Tibial nerve (tissue), 4 donors: Measurements from ENCODE around the gene RRM2. TPM values are rescaled to one million over a fixed set of nuclear protein-coding genes. Genes with fewer than 3 reads are reported as not detected.

Source experiments
- DNase-seq, 2 donors: peaks; one replicate each; pipeline ENCODE4 v3.0.0-alpha.2; 2019; ENCODE audit warnings: low spot score in 2 of 2
- H3K27ac ChIP-seq, 4 donors: fragments of 200-600 bp; sonication (generic) in 3 of 4; one replicate each; pipeline ENCODE4 v1.5.1; 2017 to 2019; ENCODE audit warnings: mild to moderate bottlenecking in 1 of 4
- H3K27me3 ChIP-seq, 2 donors: fragments of 200-600 bp; sonication (generic) in 1 of 2; one replicate each; pipeline versions ENCODE4 v1.5.1 to v1.6.0; 2017 to 2019
- H3K36me3 ChIP-seq, 3 donors: fragments of 200-600 bp; sonication (generic); one replicate each; pipeline ENCODE4 v1.5.1; 2018 to 2019
- H3K4me1 ChIP-seq, 4 donors: fragments of 200-600 bp; sonication (generic) in 3 of 4; one replicate each; pipeline ENCODE4 v1.5.1; 2017 to 2019
- H3K4me3 ChIP-seq, 4 donors: fragments of 200-600 bp; sonication (generic) in 3 of 4; one replicate each; pipeline ENCODE4 v1.5.1; 2017 to 2019; ENCODE audit warnings: mild to moderate bottlenecking in 1 of 4, moderate library complexity in 1 of 4
- H3K9me3 ChIP-seq, 4 donors: fragments of 200-600 bp; sonication (generic) in 3 of 4; one replicate each; pipeline ENCODE4 v1.5.1; 2017 to 2019
- CTCF ChIP-seq, 5 experiments: fragments of 200-600 bp in 3 of 5; fragments of 450-650 bp in 2 of 5; sonication (generic) in 3 of 5; IDR thresholded peaks; one replicate each; pipeline ENCODE4 v1.5.1; 2016 to 2019; ENCODE audit warnings: antibody characterized with exemption in 5 of 5, mild to moderate bottlenecking in 3 of 5, moderate library complexity in 2 of 5
- EP300 ChIP-seq, 2 donors: sonication (generic); formaldehyde crosslinking; IDR thresholded peaks; one replicate each; pipeline ENCODE4 v1.6.1; 2017; ENCODE audit warnings: antibody characterized with exemption in 2 of 2, mild to moderate bottlenecking in 1 of 2
- POLR2A ChIP-seq, 2 donors: fragments of 450-650 bp; IDR thresholded peaks; one replicate each; pipeline ENCODE4 v1.6.1; 2017; ENCODE audit warnings: antibody characterized with exemption in 2 of 2, mild to moderate bottlenecking in 2 of 2, moderate library complexity in 2 of 2
- WGBS, 2 donors: methylation state at CpG; one replicate each; pipeline ENCODE4 v1.1.5; 2018; 5-methylcytosine and 5-hydroxymethylcytosine counted together
- total RNA-seq, 4 donors: library from RNA; depleted of rRNA; stranded (reverse); fragments of >200 nt; gene quantifications; one replicate each; pipeline ENCODE4 v1.1.0, GENCODE V29; 2016

RRM2 gene
- total RNA-seq, 4 donors from 2014 or later, result 0.59 to 0.60 TPM; not detected in 2

DNA sequence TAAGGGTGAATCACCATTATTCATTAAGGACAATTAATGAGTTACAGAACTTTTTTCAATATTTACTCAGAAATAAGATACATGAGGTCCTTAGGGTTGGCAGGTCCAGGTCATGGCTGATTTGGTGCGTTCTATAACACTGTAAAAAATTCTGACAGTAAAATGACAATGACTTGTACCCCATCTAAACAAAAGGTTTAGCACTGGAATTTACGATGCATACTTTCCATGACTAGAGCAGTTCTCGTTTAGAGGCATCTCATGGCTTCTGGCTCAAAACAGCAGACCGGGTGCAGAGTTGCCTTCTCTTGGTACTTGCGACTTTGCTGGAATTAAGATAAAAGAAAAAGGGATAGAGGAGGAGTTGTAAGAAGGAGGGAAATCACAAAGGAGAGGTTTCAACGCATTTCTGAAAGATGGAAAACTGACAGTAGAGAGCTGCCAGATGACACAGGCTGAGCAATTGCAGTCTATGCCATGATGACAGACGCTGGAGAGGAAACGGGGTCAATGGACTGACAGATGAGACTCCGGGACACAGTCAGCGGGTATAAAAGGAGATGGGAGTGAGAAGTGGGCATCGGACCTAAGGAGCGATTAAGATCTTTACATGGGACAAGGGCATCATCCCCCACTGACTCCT, 38.2 kb upstream of the RRM2 start:
- Histone ChIP-seq H3K36me3 (no peaks in the 10 kb centered on the region), H3K4me1 (peaks cover 0 to 13% (median 4%) of the 10 kb centered on the region in 4 donors), H3K27me3 (peaks cover 0 to 39% of the 10 kb centered on the region in 2 donors), H3K4me3 (no peak overlapping the region), H3K27ac (no peak overlapping the region), H3K9me3 (no peaks in the 10 kb centered on the region)
- TF ChIP-seq CTCF (IDR thresholded peaks at IDR 0.05), result no peak
- TF ChIP-seq EP300 (IDR thresholded peaks at IDR 0.05), result no peak
- TF ChIP-seq POLR2A (IDR thresholded peaks at IDR 0.05), result no peak
- WGBS, 2 donors, result 68 to 70% methylated on average over 12 of the region's 12 CpGs
- no peak for DNase-seq

GRCh38 chr2:10085043-10085667, 37.4 kb upstream of the RRM2 start:
- Histone ChIP-seq H3K9me3 (no peaks in the 10 kb centered on the region), H3K36me3 (no peaks in the 10 kb centered on the region), H3K27me3 (peaks cover 0 to 39% of the 10 kb centered on the region in 2 donors), H3K4me3 (no peak overlapping the region), H3K27ac (no peak overlapping the region), H3K4me1 (peaks cover 0 to 10% (median 4%) of the 10 kb centered on the region in 4 donors)
- no peak for DNase-seq
- no peak for TF ChIP-seq EP300 (IDR thresholded peaks at IDR 0.05)
- TF ChIP-seq POLR2A (IDR thresholded peaks at IDR 0.05), result no peak
- TF ChIP-seq CTCF (IDR thresholded peaks at IDR 0.05), result no peak
- 63 to 70% methylated on average over 6 of the region's 6 CpGs for WGBS, 2 donors

- no peak for DNase-seq
- Histone ChIP-seq H3K4me1 (peaks cover 0 to 5% (median 2%) of the 10 kb centered on the region in 4 donors), H3K36me3 (no peaks in the 10 kb centered on the region), H3K27ac (no peak overlapping the region), H3K9me3 (no peaks in the 10 kb centered on the region), H3K4me3 (no peak overlapping the region), H3K27me3 (peaks cover 0 to 35% of the 10 kb centered on the region in 2 donors)
- WGBS, 2 donors, result 86% methylated on average over 11 of the region's 11 CpGs
- TF ChIP-seq POLR2A (IDR thresholded peaks at IDR 0.05), result no peak
- TF ChIP-seq CTCF (IDR thresholded peaks at IDR 0.05), result no peak
- no peak for TF ChIP-seq EP300 (IDR thresholded peaks at IDR 0.05)
These were observed 36.9 kb upstream of the RRM2 start for GRCh38 chr2:10085668-10086059.

DNA sequence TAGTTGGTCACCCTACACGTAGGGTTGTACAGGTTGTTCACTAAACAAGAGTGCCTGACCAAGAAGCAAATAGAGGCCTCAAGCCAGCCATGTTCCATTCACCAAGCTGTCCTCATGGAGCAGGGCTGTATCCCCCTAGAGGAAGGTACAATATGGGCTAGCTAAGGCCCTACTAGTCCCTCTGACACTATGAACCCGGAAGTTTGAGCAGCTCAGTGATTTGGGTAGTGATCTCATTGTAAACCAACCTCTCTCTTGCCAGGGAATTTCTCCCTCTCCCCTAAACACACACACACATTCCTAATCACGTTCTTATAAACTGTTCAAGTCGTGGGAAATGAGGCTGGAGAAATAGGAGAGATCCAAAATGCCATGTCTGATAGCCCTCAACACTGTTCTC, 35.6 kb upstream of the RRM2 start:
- H3K27me3 ChIP-seq, result peaks cover 0 to 34% of the 10 kb centered on the region in 2 donors
- peaks cover 0 to 7% (median 0%) of the 10 kb centered on the region in 4 donors for H3K4me1 ChIP-seq
- no peak overlapping the region for H3K27ac ChIP-seq
- TF ChIP-seq POLR2A (IDR thresholded peaks at IDR 0.05) (no peak), EP300 (IDR thresholded peaks at IDR 0.05) (no peak), CTCF (IDR thresholded peaks at IDR 0.05) (no peak)
- H3K4me3 ChIP-seq, result no peak overlapping the region
- H3K9me3 ChIP-seq, result no peaks in the 10 kb centered on the region
- no peak for DNase-seq
- 72 to 75% methylated on average over 4 of the region's 4 CpGs for WGBS, 2 donors
- no peaks in the 10 kb centered on the region for H3K36me3 ChIP-seq

DNA sequence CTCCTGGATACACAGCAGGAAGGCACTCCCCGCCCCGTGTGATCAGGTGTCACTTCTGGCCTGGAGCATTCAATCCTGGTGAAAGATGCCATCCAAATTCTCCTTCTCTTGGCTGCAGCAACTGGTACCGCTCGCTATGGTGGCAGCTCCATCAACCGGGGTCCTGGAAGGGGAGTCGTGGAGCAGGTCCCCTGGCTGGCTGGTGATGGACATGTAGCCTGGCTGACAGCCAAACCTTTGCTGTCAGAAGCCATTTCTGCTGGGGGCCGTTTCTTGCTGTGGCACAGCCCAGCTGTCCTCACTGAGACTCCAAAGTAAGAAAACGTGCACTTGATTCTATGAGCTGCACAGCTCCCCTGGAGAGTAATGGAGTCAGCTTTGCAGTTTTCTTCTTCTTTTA, 35.2 kb upstream of the RRM2 start:
- H3K4me1 ChIP-seq, result peaks cover 0 to 7% (median 0%) of the 10 kb centered on the region in 4 donors
- peaks cover 0 to 31% of the 10 kb centered on the region in 2 donors for H3K27me3 ChIP-seq
- no peak overlapping the region for H3K4me3 ChIP-seq
- 62 to 77% methylated on average over 8 of the region's 8 CpGs for WGBS, 2 donors
- no peak overlapping the region for H3K27ac ChIP-seq
- no peak for TF ChIP-seq CTCF (IDR thresholded peaks at IDR 0.05)
- no peak for TF ChIP-seq POLR2A (IDR thresholded peaks at IDR 0.05)
- no peak for TF ChIP-seq EP300 (IDR thresholded peaks at IDR 0.05)
- H3K9me3 ChIP-seq, result no peaks in the 10 kb centered on the region
- H3K36me3 ChIP-seq, result no peaks in the 10 kb centered on the region
- DNase-seq, result no peak
